ENCODE data around the gene PTPRN2. TPM values are rescaled to one million over a fixed set of nuclear protein-coding genes. Genes with fewer than 3 reads are reported as not detected.
A peak's percentile ranks its signal among the peaks of the same experiment; 100 is the strongest.
"Not testable (repeated sequence)": the region's sequence is repeated elsewhere in the genome, so short reads cannot be mapped to it uniquely, and the experiment has no call there.

PTPRN2 gene
- total RNA-seq, 1 donor from 2014 or later: 0.33 TPM

GRCh38 chr7:157493017-157493416, 1094.6 kb downstream of the PTPRN2 start:
- ATAC-seq: no peak

GRCh38 chr7:157490465-157490912, 1097.1 kb downstream of the PTPRN2 start:
- ATAC-seq (peak; percentile 43), DNase-seq (ENCODE audit: low spot score) (peak; percentile 44)

More at GRCh38 chr7:157493017-157493416, 1094.6 kb downstream of the PTPRN2 start:
- peak; percentile 34 for DNase-seq (ENCODE audit: low spot score)

DNA sequence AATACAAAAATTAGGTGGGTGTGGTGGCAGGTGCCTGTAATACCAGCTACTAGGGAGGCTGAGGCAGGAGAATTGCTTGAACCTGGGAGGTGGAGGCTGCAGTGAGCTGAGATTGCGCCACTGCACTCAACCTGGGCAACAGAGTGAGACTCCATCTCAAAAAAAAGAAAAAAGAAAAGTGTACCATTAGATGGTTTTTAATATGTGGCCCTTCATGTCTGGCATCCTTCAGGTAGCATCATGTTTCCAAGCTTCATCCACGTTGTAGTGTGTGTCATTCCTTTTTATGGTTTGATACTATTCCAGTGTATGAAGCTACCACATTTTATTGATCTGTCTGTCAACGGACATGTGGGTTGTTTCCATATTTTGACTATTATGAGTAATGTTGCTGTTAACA, 1097.8 kb downstream of the PTPRN2 start:
- DNase-seq (ENCODE audit: low spot score); ATAC-seq: not testable (repeated sequence)

Other genes starting within 250 kb of the PTPRN2 start
- 4.0 TPM for gene NCAPG2, start 117.0 kb upstream of the PTPRN2 start, total RNA-seq
- 19.6 TPM for gene ESYT2, start 241.7 kb upstream of the PTPRN2 start, total RNA-seq